Cardiac fibroblast (primary cell): ENCODE results near the gene DDX25.

Source experiments
- DNase-seq, 2 donors: peaks; one replicate each; pipeline versions ENCODE4 v3.0.0 to v3.0.0-alpha.2; 2010; ENCODE audit warnings: low read depth in 2 of 2
- H3K4me3 ChIP-seq, 2 donors: replicated peaks in 1 of 2; 1 replicate in 1 of 2; 2 replicates in 1 of 2; pipeline ENCODE4 v1.5.1; 2011; ENCODE audit warnings: low read depth in 2 of 2, low read length in 2 of 2, mild to moderate bottlenecking in 2 of 2, moderate library complexity in 1 of 2
- TF ChIP-seq, protein P1 (sequence below): IDR thresholded peaks from one replicate; pipeline ENCODE4 v1.5.1; 2011; ENCODE audit warnings: low read depth, mild to moderate bottlenecking, low read length, inconsistent platforms

The DDX25 gene

GRCh38 chr11:125931116-125931515 lies 26.8 kb downstream of the DDX25 start:
- H3K4me3 ChIP-seq: no peak overlapping the region
- TF ChIP-seq, protein P1, sequence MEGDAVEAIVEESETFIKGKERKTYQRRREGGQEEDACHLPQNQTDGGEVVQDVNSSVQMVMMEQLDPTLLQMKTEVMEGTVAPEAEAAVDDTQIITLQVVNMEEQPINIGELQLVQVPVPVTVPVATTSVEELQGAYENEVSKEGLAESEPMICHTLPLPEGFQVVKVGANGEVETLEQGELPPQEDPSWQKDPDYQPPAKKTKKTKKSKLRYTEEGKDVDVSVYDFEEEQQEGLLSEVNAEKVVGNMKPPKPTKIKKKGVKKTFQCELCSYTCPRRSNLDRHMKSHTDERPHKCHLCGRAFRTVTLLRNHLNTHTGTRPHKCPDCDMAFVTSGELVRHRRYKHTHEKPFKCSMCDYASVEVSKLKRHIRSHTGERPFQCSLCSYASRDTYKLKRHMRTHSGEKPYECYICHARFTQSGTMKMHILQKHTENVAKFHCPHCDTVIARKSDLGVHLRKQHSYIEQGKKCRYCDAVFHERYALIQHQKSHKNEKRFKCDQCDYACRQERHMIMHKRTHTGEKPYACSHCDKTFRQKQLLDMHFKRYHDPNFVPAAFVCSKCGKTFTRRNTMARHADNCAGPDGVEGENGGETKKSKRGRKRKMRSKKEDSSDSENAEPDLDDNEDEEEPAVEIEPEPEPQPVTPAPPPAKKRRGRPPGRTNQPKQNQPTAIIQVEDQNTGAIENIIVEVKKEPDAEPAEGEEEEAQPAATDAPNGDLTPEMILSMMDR: no peak
- DNase-seq: no peak

- TF ChIP-seq, protein P1: no peak
- no peak overlapping the region for H3K4me3 ChIP-seq
- DNase-seq: no peak
Observed at GRCh38 chr11:125931668-125932067, 27.4 kb downstream of the DDX25 start.

DNA sequence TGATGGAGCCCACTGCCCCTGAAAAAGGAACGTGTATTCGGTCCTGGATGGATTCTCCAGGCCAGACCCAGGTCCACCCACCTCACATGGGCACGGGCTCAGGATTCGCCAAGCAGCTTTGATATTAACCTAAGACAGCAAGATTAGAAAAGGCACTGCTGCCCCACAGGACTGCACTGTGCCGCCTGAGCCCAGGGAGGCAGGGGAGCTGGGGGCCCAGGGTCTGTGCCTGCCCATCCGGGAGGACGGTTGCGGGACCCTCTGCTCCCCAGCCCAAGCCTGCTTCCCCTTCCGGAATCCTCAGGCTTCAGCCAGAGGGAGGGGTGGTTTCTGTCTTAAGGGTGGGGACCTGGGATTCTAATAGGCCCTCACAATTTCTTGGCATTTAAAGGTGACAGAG lies 28.0 kb downstream of the DDX25 start:
- H3K4me3 ChIP-seq: no peak overlapping the region
- TF ChIP-seq, protein P1: no peak
- no peak for DNase-seq

GRCh38 chr11:125933030-125933813 lies 28.9 kb downstream of the DDX25 start:
- TF ChIP-seq, protein P1: no peak
- H3K4me3 ChIP-seq: no peak overlapping the region
- DNase-seq: no peak

- no peak for DNase-seq
- H3K4me3 ChIP-seq: no peak overlapping the region
- TF ChIP-seq, protein P1: no peak
Observed at GRCh38 chr11:125934473-125934872, 30.2 kb downstream of the DDX25 start.

GRCh38 chr11:125935056-125935455 lies 30.7 kb downstream of the DDX25 start:
- no peak for DNase-seq
- TF ChIP-seq, protein P1: no peak
- H3K4me3 ChIP-seq: no peak overlapping the region
